Dermis microvascular lymphatic vessel endothelial cell (primary cell): ENCODE measurements around the gene ILDR2. TPM values are rescaled to one million over a fixed set of nuclear protein-coding genes. Genes with fewer than 3 reads are reported as not detected.

ENCODE experiments used
- total RNA-seq: library from RNA; depleted of rRNA; stranded (reverse); fragments of >200 nt; gene quantifications from 2 replicates; pipeline ENCODE4 v1.2.1, GENCODE V29; 2014

Gene ILDR2
- total RNA-seq, 1 donor from 2014 or later, result not detected

Other genes with a start within 250 kb of the ILDR2 start
- gene POGK, start 136.1 kb downstream of the ILDR2 start, total RNA-seq, result 14.1 and 17.7 TPM in 2 replicates
- gene TADA1, start 99.3 kb downstream of the ILDR2 start, total RNA-seq, result 8.3 and 10.1 TPM in 2 replicates
- gene MAEL, start 13.7 kb upstream of the ILDR2 start, total RNA-seq, result under 0.01 TPM in 1 of 2 replicates, not detected in the other
- gene GPA33, start 114.8 kb upstream of the ILDR2 start, total RNA-seq, result not detected in 2 replicates
- not detected in 2 replicates for gene STYXL2, start 118.5 kb upstream of the ILDR2 start, total RNA-seq
- 4.2 and 4.8 TPM in 2 replicates for gene POU2F1, start 245.3 kb upstream of the ILDR2 start, total RNA-seq